ENCODE data around the gene TRIM63.

Gene TRIM63

GRCh38 chr1:26084091-26084561, 16.7 kb upstream of the TRIM63 start:
- DNase-seq = no peak

DNA sequence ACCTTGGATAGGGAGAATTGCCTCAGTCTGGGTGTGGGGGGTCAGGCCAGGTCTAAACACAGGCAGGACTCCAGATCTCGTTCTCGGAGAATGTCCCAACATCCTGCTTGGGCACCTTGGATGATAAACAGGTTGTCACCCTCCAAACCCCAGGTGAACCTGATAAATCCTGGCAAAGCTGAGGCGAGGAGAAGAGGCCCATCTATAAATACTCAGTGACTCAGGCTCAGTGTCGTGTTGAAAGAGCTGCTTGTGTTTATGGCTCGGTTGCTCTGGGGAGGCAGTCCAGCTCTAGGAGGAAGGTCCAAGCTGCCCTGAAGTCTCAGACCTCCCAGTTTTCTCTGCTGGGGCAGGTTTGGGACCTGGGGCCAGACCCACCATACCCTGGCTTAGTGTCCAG, 15.8 kb upstream of the TRIM63 start:
- DNase-seq = no peak

GRCh38 chr1:26082020-26082350, 14.6 kb upstream of the TRIM63 start:
- DNase-seq = no peak

GRCh38 chr1:26081267-26082019, 14.0 kb upstream of the TRIM63 start:
- no peak for DNase-seq

DNA sequence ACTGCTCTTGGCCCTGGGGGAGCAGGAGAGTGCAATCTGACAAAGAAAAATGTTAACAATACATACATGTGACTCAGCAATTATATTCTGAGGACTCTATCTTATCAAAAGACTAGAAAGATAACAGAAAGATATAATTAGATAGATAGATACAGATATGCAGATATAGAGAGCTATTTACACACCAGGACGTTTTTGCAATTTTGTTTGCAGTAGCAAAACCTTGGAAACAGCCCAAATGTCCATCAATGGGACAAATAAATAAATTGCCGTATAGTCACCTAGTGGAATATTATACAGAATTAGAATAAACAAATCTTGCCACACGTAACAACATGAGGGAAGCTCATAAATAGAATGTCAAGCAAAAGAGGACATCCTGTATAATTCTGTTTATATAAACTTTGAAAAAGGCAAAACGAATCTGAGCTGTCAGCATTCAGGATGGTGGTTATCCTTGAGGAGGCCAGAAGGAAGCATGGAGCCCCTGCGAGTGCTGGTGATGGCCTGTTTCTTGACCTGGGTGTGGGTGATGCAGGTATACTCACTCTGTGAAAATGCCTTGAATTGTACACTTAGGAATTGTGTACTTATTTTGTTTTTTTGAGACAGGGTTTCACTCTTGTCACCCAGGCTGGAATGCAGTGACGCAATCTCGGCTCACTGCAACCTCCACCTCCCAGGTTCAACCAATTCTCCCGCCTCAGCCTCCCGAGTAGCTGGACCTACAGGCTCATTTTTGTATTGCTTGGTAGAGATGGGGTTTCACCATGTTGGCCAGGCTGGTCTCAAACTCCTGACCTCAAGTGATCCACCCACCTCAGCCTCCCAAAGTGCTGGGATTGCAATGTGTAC, 12.8 kb upstream of the TRIM63 start:
- DNase-seq = no peak

GRCh38 chr1:26079178-26079563, 11.7 kb upstream of the TRIM63 start:
- no peak for DNase-seq

- DNase-seq = no peak
Observed at GRCh38 chr1:26078286-26079177, 11.1 kb upstream of the TRIM63 start.

- DNase-seq = no peak
Observed at GRCh38 chr1:26077524-26077923, 10.1 kb upstream of the TRIM63 start.

- no peak for DNase-seq
Observed at GRCh38 chr1:26075421-26076144, 8.2 kb upstream of the TRIM63 start.

DNA sequence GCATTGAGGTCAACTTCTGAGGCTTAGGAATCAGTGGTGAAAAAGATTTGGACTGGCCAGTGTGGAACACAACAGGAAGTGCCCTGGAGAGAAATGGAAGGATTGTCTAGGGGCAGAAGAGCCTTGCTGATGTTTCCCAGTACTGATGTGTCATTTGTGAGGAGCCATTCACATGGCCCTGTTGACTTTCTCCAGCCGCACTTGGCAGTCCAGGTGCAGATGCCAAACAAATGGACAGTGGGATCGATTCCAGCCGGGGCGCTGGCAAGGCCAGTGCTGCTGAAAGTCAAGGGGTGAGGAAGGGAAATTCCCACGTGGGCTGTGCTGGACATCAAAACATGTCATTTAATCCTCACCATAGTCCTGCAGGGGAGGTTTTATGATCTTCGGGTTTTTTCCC, 4.9 kb upstream of the TRIM63 start:
- no peak for DNase-seq

GRCh38 chr1:26070963-26071342, 3.5 kb upstream of the TRIM63 start:
- DNase-seq = no peak

- DNase-seq = no peak
Observed at GRCh38 chr1:26070296-26070962, 3.0 kb upstream of the TRIM63 start.

- DNase-seq = no peak
Observed at GRCh38 chr1:26069941-26070295, 2.5 kb upstream of the TRIM63 start.

- DNase-seq = no peak
Observed at GRCh38 chr1:26066857-26067256, 573 bp downstream of the TRIM63 start.

DNA sequence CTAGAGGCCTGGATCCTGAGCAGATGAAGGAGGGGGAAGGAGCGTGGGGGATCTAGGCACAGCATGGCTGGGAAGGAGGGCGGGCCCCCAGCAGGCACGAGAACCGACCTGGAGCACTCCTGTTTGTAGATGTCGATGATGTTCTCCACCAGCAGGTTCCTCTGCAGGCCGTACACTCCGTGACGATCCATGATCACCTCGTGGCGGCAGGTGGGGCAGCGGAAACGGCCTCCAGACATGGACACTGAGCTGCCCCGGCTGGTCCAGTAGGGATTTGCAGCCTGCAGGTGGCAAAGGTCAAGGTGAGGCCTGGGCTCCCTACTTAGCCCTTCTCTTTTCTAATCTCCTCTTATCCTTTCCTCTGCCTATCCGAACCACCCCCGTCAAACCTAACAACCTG, 1.3 kb downstream of the TRIM63 start:
- DNase-seq = no peak

GRCh38 chr1:26064553-26064952, 2.9 kb downstream of the TRIM63 start:
- DNase-seq = no peak

- DNase-seq = no peak
Observed at GRCh38 chr1:26060832-26061574, 6.4 kb downstream of the TRIM63 start.

DNA sequence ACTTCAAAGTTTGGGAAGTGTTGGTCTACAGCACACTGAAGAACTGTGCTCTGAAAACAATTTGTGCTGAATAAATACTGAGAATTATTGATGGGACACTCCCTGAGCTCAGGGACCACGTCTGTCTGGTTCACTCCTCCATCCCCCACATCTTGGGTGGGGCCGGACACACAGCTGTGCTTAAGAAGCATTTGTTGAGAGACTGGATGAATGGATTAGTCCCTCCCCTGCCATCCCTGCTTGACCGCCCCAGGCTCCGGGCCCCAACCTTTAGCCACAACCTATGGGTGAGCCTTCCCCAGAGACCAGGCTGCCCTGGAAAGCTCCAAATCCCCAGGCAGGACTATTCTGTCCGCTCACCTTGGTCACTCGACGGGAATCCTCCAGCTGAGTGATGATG, 7.5 kb downstream of the TRIM63 start:
- DNase-seq = no peak

- no peak for DNase-seq
Observed at GRCh38 chr1:26058052-26058595, 9.3 kb downstream of the TRIM63 start.

GRCh38 chr1:26057189-26057588, 10.2 kb downstream of the TRIM63 start:
- no peak for DNase-seq

DNA sequence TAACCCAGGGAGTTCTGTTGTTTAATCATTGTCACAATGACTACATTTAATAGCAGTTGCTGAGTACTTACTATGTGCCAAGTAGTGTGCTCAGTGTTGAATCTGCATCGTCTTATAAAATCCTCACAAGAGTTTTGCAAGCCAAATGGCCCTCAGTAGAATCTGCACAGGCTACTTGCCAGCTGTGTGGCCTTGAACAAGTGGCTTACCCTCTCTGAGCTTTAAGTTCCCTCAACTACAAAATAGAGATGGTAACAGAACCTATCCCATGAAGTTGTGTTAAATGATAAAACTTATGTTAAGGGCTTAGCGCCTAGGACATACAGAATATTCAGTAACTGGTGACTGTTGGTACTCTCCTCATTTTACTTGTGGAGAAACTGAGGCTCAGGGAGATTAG, 12.4 kb downstream of the TRIM63 start:
- DNase-seq = no peak
